Hepatocyte (in vitro differentiated cells): Measurements from ENCODE around the gene TRAFD1. TPM values are rescaled to one million over a fixed set of nuclear protein-coding genes. Genes with fewer than 3 reads are reported as not detected.

ENCODE experiments used
- DNase-seq: peaks from one replicate; pipeline ENCODE4 v3.0.0-alpha.2; 2016; ENCODE audit warnings: low spot score
- H2AFZ ChIP-seq: fragments of 200-600 bp; sonication (generic); 2 replicates; pipeline ENCODE4 v1.6.0; 2016; ENCODE audit warnings: antibody characterized with exemption, mild to moderate bottlenecking
- H3K27ac ChIP-seq: fragments of 200-600 bp; sonication (generic); 2 replicates; pipeline ENCODE4 v1.5.1; 2016; ENCODE audit warnings: mild to moderate bottlenecking
- H3K27me3 ChIP-seq: fragments of 200-600 bp; sonication (generic); 2 replicates; pipeline ENCODE4 v1.6.1; 2016
- H3K36me3 ChIP-seq: fragments of 200-600 bp; sonication (generic); replicated peaks from 2 replicates; pipeline ENCODE4 v1.5.1; 2016; ENCODE audit warnings: low read depth; ENCODE audit not compliant: insufficient read depth
- H3K4me1 ChIP-seq: fragments of 200-600 bp; sonication (generic); 2 replicates; pipeline ENCODE4 v1.5.1; 2016; ENCODE audit warnings: mild to moderate bottlenecking, moderate library complexity; ENCODE audit not compliant: insufficient read depth
- H3K4me2 ChIP-seq: fragments of 200-600 bp; sonication (generic); 2 replicates; pipeline ENCODE4 v1.6.0; 2016
- H3K4me3 ChIP-seq: fragments of 200-600 bp; sonication (generic); 2 replicates; pipeline ENCODE4 v1.5.1; 2016; ENCODE audit warnings: mild to moderate bottlenecking
- H3K79me2 ChIP-seq: fragments of 200-600 bp; sonication (generic); 2 replicates; pipeline ENCODE4 v1.6.0; 2017; ENCODE audit warnings: mild to moderate bottlenecking
- H3K9me2 ChIP-seq: fragments of 200-600 bp; sonication (generic); replicated peaks from 2 replicates; pipeline ENCODE4 v1.6.0; 2017; ENCODE audit warnings: mild to moderate bottlenecking; ENCODE audit not compliant: insufficient read depth
- H3K9me3 ChIP-seq: fragments of 200-600 bp; sonication (generic); 2 replicates; pipeline ENCODE4 v1.5.1; 2016; ENCODE audit warnings: low read depth, mild to moderate bottlenecking
- H4K20me1 ChIP-seq: fragments of 200-600 bp; sonication (generic); 2 replicates; pipeline ENCODE4 v1.6.0; 2016; ENCODE audit warnings: mild to moderate bottlenecking; ENCODE audit not compliant: insufficient read depth, poor library complexity, severe bottlenecking
- EZH2 ChIP-seq: fragments of 200-600 bp; sonication (generic); IDR thresholded peaks from 2 replicates; pipeline ENCODE4 v1.6.1; 2016; ENCODE audit warnings: antibody characterized with exemption, mild to moderate bottlenecking, borderline replicate concordance
- EZH2phosphoT487 ChIP-seq: fragments of 200-600 bp; sonication (generic); IDR thresholded peaks from one replicate; pipeline ENCODE4 v1.6.1; 2018; ENCODE audit warnings: antibody characterized with exemption, mild to moderate bottlenecking, low read depth, moderate library complexity; ENCODE audit not compliant: unreplicated experiment, severe bottlenecking
- WGBS: methylation state at CpG from one replicate; pipeline ENCODE4 v1.1.6; 2016; ENCODE audit warnings: low lambda C conversion rate; ENCODE audit errors: missing lambda C conversion rate; 5-methylcytosine and 5-hydroxymethylcytosine counted together
- polyA plus RNA-seq: library from polyadenylated mRNA; unstranded; fragments of >200 nt; fragmentation: Nextera tagmentation; extraction: Ambion mirVana; gene quantifications from 2 replicates; pipeline ENCODE4 v1.2.1, GENCODE V29; 2016
- total RNA-seq: library from RNA; depleted of rRNA; stranded (reverse); fragments of >200 nt; gene quantifications from 2 replicates; pipeline ENCODE4 v1.2.3, GENCODE V29; 2014
- TF ChIP-seq, protein P1 (sequence below): fragments of 200-600 bp; sonication (generic); IDR thresholded peaks from 2 replicates; pipeline ENCODE4 v1.5.1; 2016; ENCODE audit warnings: antibody characterized with exemption, mild to moderate bottlenecking; ENCODE audit not compliant: poor library complexity

The TRAFD1 gene
- total and polyA plus RNA-seq, 2 experiments from 2014 or later = 37.1 to 37.3 TPM

DNA sequence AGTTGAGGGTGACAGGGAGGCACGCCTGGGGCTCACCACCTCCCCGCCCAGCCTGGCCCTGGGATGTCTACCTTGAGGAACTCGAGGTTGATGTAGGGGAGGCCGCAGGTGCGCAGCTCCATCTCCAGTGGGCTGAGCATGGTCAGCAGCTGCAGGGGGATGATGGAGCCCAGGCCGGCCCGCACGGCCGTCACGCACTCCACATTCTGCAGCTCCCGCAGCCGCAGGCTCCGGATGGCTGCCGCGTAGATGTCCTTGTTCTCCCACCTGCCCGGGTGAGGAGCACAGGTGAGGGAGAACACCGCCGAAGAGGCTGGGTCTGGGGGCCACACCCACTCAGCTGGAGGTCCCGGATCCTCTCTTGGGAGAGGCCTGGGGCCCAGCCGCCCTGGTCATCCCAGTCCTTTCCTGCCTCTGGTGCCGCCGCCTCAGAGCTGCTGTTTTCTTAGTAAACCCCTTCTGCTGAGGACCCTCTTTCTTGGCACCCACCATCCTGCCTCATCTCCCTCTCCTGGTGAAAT is 38.2 kb downstream of the TRAFD1 start:
- H2AFZ ChIP-seq = no peak overlapping the region
- H3K4me1 ChIP-seq = no peaks in the 10 kb centered on the region
- H3K27me3 ChIP-seq = no peaks in the 10 kb centered on the region
- DNase-seq = no peak
- no peaks in the 10 kb centered on the region for H3K36me3 ChIP-seq
- H3K9me3 ChIP-seq = no peaks in the 10 kb centered on the region
- no peak overlapping the region for H3K27ac ChIP-seq
- no peaks in the 10 kb centered on the region for H3K9me2 ChIP-seq
- H3K4me3 ChIP-seq = no peak overlapping the region
- no peak for TF ChIP-seq EZH2
- no peak for TF ChIP-seq EZH2phosphoT487
- no peak overlapping the region for H3K4me2 ChIP-seq
- WGBS = 97% methylated on average over 22 of the region's 22 CpGs
- no peaks in the 10 kb centered on the region for H4K20me1 ChIP-seq
- no peaks in the 10 kb centered on the region for H3K79me2 ChIP-seq

DNA sequence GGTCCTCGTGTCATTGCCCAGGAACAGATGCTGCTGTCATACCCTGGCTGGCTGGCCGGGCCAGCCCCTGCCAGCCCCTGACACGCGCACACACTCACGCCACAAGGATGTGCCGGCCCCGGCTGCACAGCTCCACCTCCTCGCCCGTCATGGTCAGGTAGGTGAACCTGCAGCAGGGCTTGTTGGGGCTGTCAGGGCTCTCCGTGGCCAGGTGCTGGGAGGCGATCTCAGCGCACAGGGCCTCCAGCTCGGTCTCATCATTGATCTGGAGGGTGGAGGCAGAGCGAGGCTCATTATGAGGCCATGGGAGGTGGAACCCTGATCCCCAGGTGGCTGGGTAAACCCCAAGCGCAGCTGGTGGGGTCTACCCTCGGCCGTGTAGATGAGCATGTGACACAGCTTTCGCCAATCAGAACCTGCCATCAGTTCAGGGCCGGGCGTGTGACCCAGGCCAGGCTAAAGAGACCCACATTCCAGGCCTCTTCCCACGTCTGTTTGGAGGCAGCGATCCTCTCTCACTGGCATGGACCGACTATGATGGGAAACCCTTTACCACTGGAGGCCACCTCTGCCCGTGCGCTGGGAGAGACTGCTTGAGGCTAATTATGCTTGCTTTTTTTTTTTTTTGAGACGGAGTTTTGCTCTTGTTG is 38.8 kb downstream of the TRAFD1 start:
- Histone ChIP-seq H3K9me3 (no peaks in the 10 kb centered on the region), H4K20me1 (no peaks in the 10 kb centered on the region), H3K27me3 (no peaks in the 10 kb centered on the region), H3K4me2 (no peak overlapping the region), H3K4me3 (no peak overlapping the region), H3K4me1 (no peaks in the 10 kb centered on the region), H3K79me2 (no peaks in the 10 kb centered on the region), H3K9me2 (no peaks in the 10 kb centered on the region), H3K27ac (no peak overlapping the region), H3K36me3 (no peaks in the 10 kb centered on the region), H2AFZ (no peak overlapping the region)
- no peak for DNase-seq
- TF ChIP-seq EZH2phosphoT487 (no peak), EZH2 (no peak)
- TF ChIP-seq, protein P1, sequence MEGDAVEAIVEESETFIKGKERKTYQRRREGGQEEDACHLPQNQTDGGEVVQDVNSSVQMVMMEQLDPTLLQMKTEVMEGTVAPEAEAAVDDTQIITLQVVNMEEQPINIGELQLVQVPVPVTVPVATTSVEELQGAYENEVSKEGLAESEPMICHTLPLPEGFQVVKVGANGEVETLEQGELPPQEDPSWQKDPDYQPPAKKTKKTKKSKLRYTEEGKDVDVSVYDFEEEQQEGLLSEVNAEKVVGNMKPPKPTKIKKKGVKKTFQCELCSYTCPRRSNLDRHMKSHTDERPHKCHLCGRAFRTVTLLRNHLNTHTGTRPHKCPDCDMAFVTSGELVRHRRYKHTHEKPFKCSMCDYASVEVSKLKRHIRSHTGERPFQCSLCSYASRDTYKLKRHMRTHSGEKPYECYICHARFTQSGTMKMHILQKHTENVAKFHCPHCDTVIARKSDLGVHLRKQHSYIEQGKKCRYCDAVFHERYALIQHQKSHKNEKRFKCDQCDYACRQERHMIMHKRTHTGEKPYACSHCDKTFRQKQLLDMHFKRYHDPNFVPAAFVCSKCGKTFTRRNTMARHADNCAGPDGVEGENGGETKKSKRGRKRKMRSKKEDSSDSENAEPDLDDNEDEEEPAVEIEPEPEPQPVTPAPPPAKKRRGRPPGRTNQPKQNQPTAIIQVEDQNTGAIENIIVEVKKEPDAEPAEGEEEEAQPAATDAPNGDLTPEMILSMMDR = no peak
- 94% methylated on average over 26 of the region's 26 CpGs for WGBS

DNA sequence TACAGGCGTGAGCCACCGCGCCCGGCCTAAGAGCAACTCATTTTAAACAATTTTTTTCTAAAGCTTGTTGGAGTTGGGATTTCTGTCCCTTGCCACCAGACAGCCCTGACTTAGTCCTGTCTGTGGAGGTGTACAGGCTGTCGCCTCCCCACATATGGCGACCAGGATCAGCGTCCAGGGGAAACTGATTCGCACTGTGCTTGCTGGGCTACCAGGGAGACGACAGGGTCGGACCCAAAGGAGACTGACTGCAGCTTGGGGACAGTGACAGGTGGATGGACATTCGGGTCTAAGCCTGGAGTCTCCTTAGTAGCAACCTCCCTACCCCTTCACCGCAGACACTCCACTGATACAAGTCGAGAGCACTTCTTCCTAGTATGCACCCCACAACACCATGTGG is 40.3 kb downstream of the TRAFD1 start:
- Histone ChIP-seq H3K79me2 (no peaks in the 10 kb centered on the region), H3K27me3 (no peaks in the 10 kb centered on the region), H3K9me2 (no peaks in the 10 kb centered on the region), H3K4me3 (no peak overlapping the region), H2AFZ (no peak overlapping the region), H3K4me2 (no peak overlapping the region), H3K4me1 (no peaks in the 10 kb centered on the region), H4K20me1 (no peaks in the 10 kb centered on the region), H3K9me3 (no peaks in the 10 kb centered on the region), H3K36me3 (no peaks in the 10 kb centered on the region), H3K27ac (no peak overlapping the region)
- 98% methylated on average over 13 of the region's 13 CpGs for WGBS
- TF ChIP-seq EZH2phosphoT487 (no peak), EZH2 (no peak)
- TF ChIP-seq, protein P1 = no peak
- DNase-seq = no peak

DNA sequence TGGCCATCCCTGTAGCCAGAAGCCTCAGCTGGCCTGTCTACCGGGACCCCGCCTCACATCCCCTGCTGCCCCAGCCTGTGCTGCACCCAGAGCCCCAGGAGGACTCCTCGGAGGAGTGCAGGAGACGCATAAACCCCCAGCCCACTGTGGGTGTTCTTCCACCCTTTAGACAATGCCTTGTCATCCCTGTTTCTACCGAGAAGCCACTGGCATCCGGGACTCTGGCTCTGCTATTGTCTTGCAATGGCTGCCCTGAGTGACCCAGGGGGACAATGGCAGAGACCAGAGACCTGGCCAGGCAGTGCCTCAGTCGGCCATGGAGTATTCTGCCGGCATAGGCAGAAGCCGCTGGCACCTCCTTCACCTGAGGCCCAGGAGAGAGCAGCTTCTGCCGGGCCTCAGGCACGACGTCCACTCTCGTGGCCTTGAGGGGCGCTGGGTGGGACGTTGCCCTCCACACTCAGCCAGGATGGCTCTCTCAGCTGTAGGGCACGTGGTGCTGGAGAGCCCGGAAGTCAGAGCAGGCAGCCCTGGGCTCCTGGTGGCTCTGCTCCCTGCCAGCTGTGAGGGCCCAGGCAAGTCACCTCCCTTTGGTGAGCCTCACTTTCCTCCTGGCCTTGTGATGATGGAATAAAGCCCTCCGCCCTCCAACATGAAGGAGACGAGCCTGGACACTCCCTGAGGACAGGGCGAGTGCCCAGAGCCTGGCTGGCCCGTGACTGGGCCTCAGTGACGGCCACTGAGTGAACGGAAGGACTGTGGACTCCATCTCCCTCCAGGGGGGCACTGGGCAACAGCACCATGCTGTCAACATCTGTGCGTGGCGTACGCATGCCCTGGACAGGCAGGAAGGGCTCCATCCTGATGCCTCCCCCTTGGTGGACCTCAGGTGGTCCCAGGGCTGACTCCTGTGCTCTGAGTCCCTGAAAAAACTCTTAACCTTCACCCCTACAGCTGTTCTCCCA is 41.0 kb downstream of the TRAFD1 start:
- WGBS = 95% methylated on average over 26 of the region's 26 CpGs
- H3K36me3 ChIP-seq = no peaks in the 10 kb centered on the region
- H3K9me2 ChIP-seq = no peaks in the 10 kb centered on the region
- H3K4me2 ChIP-seq = no peak overlapping the region
- no peaks in the 10 kb centered on the region for H3K4me1 ChIP-seq
- H2AFZ ChIP-seq = no peak overlapping the region
- no peaks in the 10 kb centered on the region for H3K79me2 ChIP-seq
- H4K20me1 ChIP-seq = no peaks in the 10 kb centered on the region
- H3K9me3 ChIP-seq = no peaks in the 10 kb centered on the region
- no peak overlapping the region for H3K4me3 ChIP-seq
- no peak for DNase-seq
- no peak overlapping the region for H3K27ac ChIP-seq
- TF ChIP-seq, protein P1 = no peak
- no peak for TF ChIP-seq EZH2
- no peak for TF ChIP-seq EZH2phosphoT487
- H3K27me3 ChIP-seq = no peaks in the 10 kb centered on the region
